Osteoblast (primary cell): ENCODE results near the gene DHX38. TPM values are rescaled to one million over a fixed set of nuclear protein-coding genes. Genes with fewer than 3 reads are reported as not detected.

ENCODE experiments used
- DNase-seq: peaks from one replicate; pipeline ENCODE4 v3.0.0; 2011; ENCODE audit warnings: low spot score, mixed read lengths; ENCODE audit not compliant: insufficient read length; ENCODE audit errors: missing footprints
- H2AFZ ChIP-seq: 2 replicates; pipeline ENCODE4 v1.6.0; 2011; ENCODE audit warnings: mild to moderate bottlenecking, low read length
- H3K27ac ChIP-seq: 2 replicates; pipeline ENCODE4 v1.5.1; 2011; ENCODE audit warnings: mild to moderate bottlenecking, low read depth, low read length, moderate library complexity
- H3K27me3 ChIP-seq: 2 replicates; pipeline ENCODE4 v1.6.0; 2012; ENCODE audit warnings: mild to moderate bottlenecking, control low read depth, inconsistent platforms, low read length, moderate library complexity; ENCODE audit not compliant: insufficient read depth
- H3K36me3 ChIP-seq: 2 replicates; pipeline ENCODE4 v1.5.1; 2011; ENCODE audit warnings: mild to moderate bottlenecking, low read length, control low read depth, moderate library complexity; ENCODE audit not compliant: insufficient read depth
- H3K4me1 ChIP-seq: 2 replicates; pipeline ENCODE4 v1.5.1; 2011; ENCODE audit warnings: mild to moderate bottlenecking, low read length, control low read depth, moderate library complexity; ENCODE audit not compliant: insufficient read depth
- H3K4me2 ChIP-seq: 2 replicates; pipeline ENCODE4 v1.6.0; 2011; ENCODE audit warnings: mild to moderate bottlenecking, low read length; ENCODE audit not compliant: insufficient read depth
- H3K4me3 ChIP-seq: fragments of 200-600 bp; sonication (generic); 3 replicates; pipeline ENCODE4 v1.5.1; 2012; ENCODE audit warnings: mild to moderate bottlenecking, low read length, inconsistent platforms; ENCODE audit not compliant: insufficient read depth
- H3K79me2 ChIP-seq: 2 replicates; pipeline ENCODE4 v1.6.0; 2012; ENCODE audit warnings: mild to moderate bottlenecking, low read length, control low read depth, inconsistent platforms; ENCODE audit not compliant: insufficient read depth
- H3K9me3 ChIP-seq: 2 replicates; pipeline ENCODE4 v1.5.1; 2011; ENCODE audit warnings: low read depth, low read length, control low read depth
- H4K20me1 ChIP-seq: 2 replicates; pipeline ENCODE4 v1.6.0; 2012; ENCODE audit warnings: mild to moderate bottlenecking, low read length, control low read depth; ENCODE audit not compliant: insufficient read depth
- total RNA-seq: library from RNA; depleted of rRNA; stranded (reverse); fragments of >200 nt; gene quantifications from 2 replicates; pipeline ENCODE4 v1.2.3, GENCODE V29; 2012
- TF ChIP-seq, protein P1 (sequence below): IDR thresholded peaks from 2 replicates; pipeline ENCODE4 v1.5.1; 2011; ENCODE audit warnings: mild to moderate bottlenecking, low read depth, low read length, moderate library complexity; ENCODE audit errors: extremely low read depth

The DHX38 gene
- total RNA-seq, 1 donor, result 51.4 TPM

DNA sequence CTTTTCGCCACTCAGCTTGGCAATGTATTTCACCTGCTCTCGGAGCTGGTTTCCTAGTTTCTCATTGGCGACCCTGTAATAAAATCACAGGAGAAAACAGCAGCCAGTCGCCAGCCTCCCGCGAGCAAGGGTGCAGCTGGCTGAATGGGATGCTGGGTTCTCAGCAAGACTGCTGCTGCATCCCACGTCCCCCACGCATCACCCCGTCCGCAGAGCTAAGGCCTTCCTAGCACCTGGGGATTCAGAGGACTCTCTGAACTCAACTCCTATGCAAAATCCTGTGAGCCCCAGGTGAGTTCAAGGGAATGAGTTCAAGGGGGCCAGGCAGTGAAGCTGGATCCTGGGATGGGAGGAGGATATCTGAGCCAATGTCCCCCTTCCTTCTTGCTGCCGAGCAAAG lies 29.3 kb downstream of the DHX38 start:
- H2AFZ ChIP-seq, result no peak overlapping the region
- H3K27ac ChIP-seq, result no peak overlapping the region
- H3K79me2 ChIP-seq, result no peaks in the 10 kb centered on the region
- H3K4me3 ChIP-seq, result no peak overlapping the region
- H3K27me3 ChIP-seq, result no peaks in the 10 kb centered on the region
- no peaks in the 10 kb centered on the region for H3K4me1 ChIP-seq
- TF ChIP-seq, protein P1, sequence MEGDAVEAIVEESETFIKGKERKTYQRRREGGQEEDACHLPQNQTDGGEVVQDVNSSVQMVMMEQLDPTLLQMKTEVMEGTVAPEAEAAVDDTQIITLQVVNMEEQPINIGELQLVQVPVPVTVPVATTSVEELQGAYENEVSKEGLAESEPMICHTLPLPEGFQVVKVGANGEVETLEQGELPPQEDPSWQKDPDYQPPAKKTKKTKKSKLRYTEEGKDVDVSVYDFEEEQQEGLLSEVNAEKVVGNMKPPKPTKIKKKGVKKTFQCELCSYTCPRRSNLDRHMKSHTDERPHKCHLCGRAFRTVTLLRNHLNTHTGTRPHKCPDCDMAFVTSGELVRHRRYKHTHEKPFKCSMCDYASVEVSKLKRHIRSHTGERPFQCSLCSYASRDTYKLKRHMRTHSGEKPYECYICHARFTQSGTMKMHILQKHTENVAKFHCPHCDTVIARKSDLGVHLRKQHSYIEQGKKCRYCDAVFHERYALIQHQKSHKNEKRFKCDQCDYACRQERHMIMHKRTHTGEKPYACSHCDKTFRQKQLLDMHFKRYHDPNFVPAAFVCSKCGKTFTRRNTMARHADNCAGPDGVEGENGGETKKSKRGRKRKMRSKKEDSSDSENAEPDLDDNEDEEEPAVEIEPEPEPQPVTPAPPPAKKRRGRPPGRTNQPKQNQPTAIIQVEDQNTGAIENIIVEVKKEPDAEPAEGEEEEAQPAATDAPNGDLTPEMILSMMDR, result no peak
- H3K36me3 ChIP-seq, result no peaks in the 10 kb centered on the region
- H4K20me1 ChIP-seq, result no peaks in the 10 kb centered on the region
- no peak overlapping the region for H3K4me2 ChIP-seq
- DNase-seq, result no peak
- H3K9me3 ChIP-seq, result no peaks in the 10 kb centered on the region

DNA sequence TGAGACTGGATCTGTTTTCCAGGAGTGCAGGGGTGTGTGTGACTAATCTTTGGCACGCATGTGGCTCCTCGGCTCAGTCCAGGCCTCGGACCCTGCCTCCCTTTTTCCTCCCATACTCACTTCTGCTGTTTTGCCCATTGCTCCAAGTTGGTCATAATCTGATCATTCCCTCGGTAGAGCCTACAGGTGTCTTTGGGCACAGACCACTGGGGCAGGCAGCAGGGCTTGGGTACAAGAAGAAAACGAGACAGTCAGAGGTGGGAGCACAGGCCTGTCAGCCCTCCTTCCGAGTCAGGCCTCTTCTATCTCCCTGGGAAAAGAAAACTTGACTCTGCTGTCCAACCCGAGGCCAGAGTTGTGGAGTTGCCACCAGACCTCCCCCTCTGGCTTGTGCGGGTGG lies 29.8 kb downstream of the DHX38 start:
- Histone ChIP-seq H3K27me3 (no peaks in the 10 kb centered on the region), H3K36me3 (no peaks in the 10 kb centered on the region), H3K27ac (no peak overlapping the region), H3K9me3 (no peaks in the 10 kb centered on the region), H2AFZ (no peak overlapping the region), H4K20me1 (no peaks in the 10 kb centered on the region), H3K4me3 (no peak overlapping the region), H3K4me2 (no peak overlapping the region), H3K4me1 (no peaks in the 10 kb centered on the region), H3K79me2 (no peaks in the 10 kb centered on the region)
- TF ChIP-seq, protein P1, result no peak
- no peak for DNase-seq

DNA sequence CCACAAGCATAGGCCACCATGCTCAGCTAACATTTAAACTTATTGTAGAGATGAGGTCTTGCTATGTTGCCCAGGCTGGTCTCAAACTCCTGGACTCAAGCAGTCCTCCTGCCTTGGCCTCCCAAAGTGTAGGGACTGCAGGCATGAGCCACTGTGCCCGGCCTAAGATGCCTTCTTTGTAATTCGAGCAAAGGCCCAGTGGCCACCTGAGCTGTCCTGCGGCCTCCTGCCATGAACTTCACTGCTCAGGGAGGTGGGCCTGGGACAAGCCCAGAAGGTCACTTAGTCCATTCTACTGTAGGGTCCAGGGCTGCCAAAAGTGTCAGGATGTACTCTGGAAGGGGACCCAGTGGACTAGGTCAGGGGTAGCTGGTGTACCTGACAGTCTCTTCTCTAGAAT lies 30.5 kb downstream of the DHX38 start:
- TF ChIP-seq, protein P1, result no peak
- no peak for DNase-seq
- Histone ChIP-seq H3K9me3 (no peaks in the 10 kb centered on the region), H3K4me2 (no peak overlapping the region), H3K27me3 (no peaks in the 10 kb centered on the region), H3K79me2 (no peaks in the 10 kb centered on the region), H4K20me1 (no peaks in the 10 kb centered on the region), H3K4me1 (no peaks in the 10 kb centered on the region), H3K27ac (no peak overlapping the region), H2AFZ (no peak overlapping the region), H3K4me3 (no peak overlapping the region), H3K36me3 (no peaks in the 10 kb centered on the region)

DNA sequence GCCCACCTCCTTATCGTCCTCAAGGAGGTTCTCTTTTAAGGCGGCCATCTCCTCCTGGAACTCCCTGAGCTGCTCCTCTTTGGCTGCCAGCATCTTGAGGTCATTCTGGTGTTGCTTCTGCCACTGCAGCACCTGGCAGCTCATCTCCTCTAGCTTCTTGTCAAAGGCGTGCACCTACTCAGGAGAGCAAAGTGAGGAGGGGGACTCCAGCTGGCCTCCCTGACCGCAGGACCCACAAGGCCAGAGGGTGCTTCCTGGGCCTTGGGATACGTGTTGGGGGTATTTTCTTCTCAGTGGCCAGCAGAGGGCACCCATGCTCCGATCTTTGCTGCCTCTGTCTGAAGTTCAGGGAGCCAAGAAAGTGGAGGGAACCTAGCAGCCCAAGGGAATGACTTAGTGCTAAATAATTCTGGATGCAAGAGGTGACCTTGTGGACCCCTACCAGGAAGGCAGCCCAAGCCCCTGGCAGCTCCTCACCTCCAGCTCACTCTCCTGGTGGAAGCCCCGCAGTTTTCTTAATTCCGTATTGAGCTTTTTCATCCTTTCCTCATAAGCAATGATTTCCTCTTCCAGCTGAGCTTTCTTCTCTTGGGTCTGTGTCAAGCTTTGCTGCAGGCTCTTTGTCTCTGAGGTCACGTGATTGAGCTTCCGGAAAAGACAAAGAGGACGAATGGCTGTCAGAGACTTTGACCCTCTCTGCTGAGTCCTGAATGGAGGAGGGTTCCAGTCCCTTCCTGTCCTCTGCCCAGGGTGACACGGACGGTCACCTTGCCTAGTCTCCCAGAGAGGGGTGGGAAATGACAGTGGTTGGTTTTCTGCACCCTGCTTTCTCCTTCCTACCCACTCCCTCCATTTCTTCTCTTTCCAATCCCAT lies 31.4 kb downstream of the DHX38 start:
- H3K9me3 ChIP-seq, result no peaks in the 10 kb centered on the region
- H3K27me3 ChIP-seq, result no peaks in the 10 kb centered on the region
- H2AFZ ChIP-seq, result peak overlapping the region; percentile 91

More for the DNA sequence above, 31.4 kb downstream of the DHX38 start:
- Histone ChIP-seq H3K4me3 (no peak overlapping the region), H3K79me2 (no peaks in the 10 kb centered on the region), H3K4me1 (no peaks in the 10 kb centered on the region), H4K20me1 (no peaks in the 10 kb centered on the region), H3K36me3 (no peaks in the 10 kb centered on the region), H3K27ac (no peak overlapping the region), H3K4me2 (no peak overlapping the region)
- TF ChIP-seq, protein P1, result peak; percentile 82
- peak; percentile 89 for DNase-seq
